Neural crest cell (in vitro differentiated cells): ENCODE results near the gene ADAMTS2. TPM values are rescaled to one million over a fixed set of nuclear protein-coding genes. Genes with fewer than 3 reads are reported as not detected.
A peak's percentile ranks its signal among the peaks of the same experiment; 100 is the strongest.

ENCODE experiments used
- DNase-seq: peaks from one replicate; pipeline ENCODE4 v3.0.0; 2021; ENCODE audit warnings: low read depth, mixed read lengths, low spot score
- H3K27ac Mint-ChIP-seq: one replicate; pipeline ENCODE4 v1.8.0; 2021; ENCODE audit warnings: mild to moderate bottlenecking, mixed read lengths; ENCODE audit not compliant: unreplicated experiment
- H3K27me3 Mint-ChIP-seq: 2 replicates; pipeline ENCODE4 v1.8.0; 2021; ENCODE audit warnings: low read depth, mild to moderate bottlenecking, mixed read lengths
- H3K36me3 Mint-ChIP-seq: 2 replicates; pipeline ENCODE4 v1.8.0; 2021; ENCODE audit warnings: low read depth, mild to moderate bottlenecking, mixed read lengths
- H3K4me1 Mint-ChIP-seq: 2 replicates; pipeline ENCODE4 v1.8.0; 2021; ENCODE audit warnings: mixed read lengths
- H3K4me3 Mint-ChIP-seq: one replicate; pipeline ENCODE4 v1.8.0; 2021; ENCODE audit warnings: mild to moderate bottlenecking, mixed read lengths
- H3K9me3 Mint-ChIP-seq: 2 replicates; pipeline ENCODE4 v1.8.0; 2021; ENCODE audit warnings: mixed read lengths
- CTCF ChIP-seq: fragments of 200-600 bp; sonication (generic); conservative IDR thresholded peaks from 2 replicates; pipeline ENCODE4 v1.5.0; 2021; ENCODE audit warnings: antibody characterized with exemption, mild to moderate bottlenecking
- total RNA-seq: library from RNA; stranded (reverse); gene quantifications from 2 replicates; pipeline ENCODE4 v1.2.1, GENCODE V29; 2021

Gene ADAMTS2
- total RNA-seq, 1 donor from 2014 or later, result 1.5 TPM

- H3K4me1 Mint-ChIP-seq, result peaks cover 3% of the 10 kb centered on the region
- no peak for TF ChIP-seq CTCF
- DNase-seq, result no peak
- H3K36me3 Mint-ChIP-seq, result no peaks in the 10 kb centered on the region
- peak overlapping the region; percentile 67 for H3K27ac Mint-ChIP-seq
- H3K9me3 Mint-ChIP-seq, result no peaks in the 10 kb centered on the region
- H3K27me3 Mint-ChIP-seq, result no peaks in the 10 kb centered on the region
- H3K4me3 Mint-ChIP-seq, result no peak overlapping the region
Measured at GRCh38 chr5:179297486-179298180, 47.6 kb downstream of the ADAMTS2 start.

- Mint-ChIP-seq H3K4me3 (no peak overlapping the region), H3K27ac (no peak overlapping the region), H3K27me3 (no peaks in the 10 kb centered on the region), H3K4me1 (no peaks in the 10 kb centered on the region), H3K9me3 (no peaks in the 10 kb centered on the region), H3K36me3 (no peaks in the 10 kb centered on the region)
- DNase-seq, result no peak
- no peak for TF ChIP-seq CTCF
Measured at GRCh38 chr5:179297026-179297425, 48.2 kb downstream of the ADAMTS2 start.

- H3K9me3 Mint-ChIP-seq, result no peaks in the 10 kb centered on the region
- H3K27ac Mint-ChIP-seq, result no peak overlapping the region
- H3K4me3 Mint-ChIP-seq, result no peak overlapping the region
- H3K27me3 Mint-ChIP-seq, result no peaks in the 10 kb centered on the region
- no peak for DNase-seq
- TF ChIP-seq CTCF, result no peak
- no peaks in the 10 kb centered on the region for H3K4me1 Mint-ChIP-seq
- H3K36me3 Mint-ChIP-seq, result no peaks in the 10 kb centered on the region
Measured at GRCh38 chr5:179296150-179296821, 49.0 kb downstream of the ADAMTS2 start.

GRCh38 chr5:179295778-179296149, 49.5 kb downstream of the ADAMTS2 start:
- no peaks in the 10 kb centered on the region for H3K27me3 Mint-ChIP-seq
- no peak for TF ChIP-seq CTCF
- DNase-seq, result no peak
- H3K36me3 Mint-ChIP-seq, result no peaks in the 10 kb centered on the region
- H3K9me3 Mint-ChIP-seq, result no peaks in the 10 kb centered on the region
- no peaks in the 10 kb centered on the region for H3K4me1 Mint-ChIP-seq
- no peak overlapping the region for H3K4me3 Mint-ChIP-seq
- no peak overlapping the region for H3K27ac Mint-ChIP-seq

GRCh38 chr5:179294891-179295777, 50.1 kb downstream of the ADAMTS2 start:
- no peak overlapping the region for H3K27ac Mint-ChIP-seq
- no peaks in the 10 kb centered on the region for H3K27me3 Mint-ChIP-seq
- no peak overlapping the region for H3K4me3 Mint-ChIP-seq
- H3K9me3 Mint-ChIP-seq, result no peaks in the 10 kb centered on the region
- no peaks in the 10 kb centered on the region for H3K4me1 Mint-ChIP-seq
- no peak for TF ChIP-seq CTCF
- DNase-seq, result no peak
- H3K36me3 Mint-ChIP-seq, result no peaks in the 10 kb centered on the region
